MM.1S (cell line): Measurements from ENCODE around the gene GP5.

ENCODE experiments used
- DNase-seq: peaks from one replicate; pipeline ENCODE4 v3.0.0-alpha.2; 2015
- H2AFZ ChIP-seq: fragments of 300-600 bp; sonication (generic); 2 replicates; pipeline ENCODE4 v1.6.0; 2016; ENCODE audit warnings: antibody characterized with exemption, low read length
- H3F3A ChIP-seq: fragments of 300-600 bp; sonication (generic); 2 replicates; pipeline ENCODE4 v1.6.1; 2016; ENCODE audit warnings: mild to moderate bottlenecking, antibody characterized with exemption, low read length, moderate library complexity, mixed read lengths; ENCODE audit not compliant: insufficient read depth
- H3K27ac ChIP-seq: fragments of 300-600 bp; sonication (generic); 2 replicates; pipeline ENCODE4 v1.5.1; 2016; ENCODE audit warnings: mild to moderate bottlenecking, low read length
- H3K27me3 ChIP-seq: fragments of 300-600 bp; sonication (generic); replicated peaks from 2 replicates; pipeline ENCODE4 v1.6.0; 2016; ENCODE audit warnings: low read length; ENCODE audit not compliant: insufficient read depth
- H3K36me3 ChIP-seq: fragments of 300-600 bp; sonication (generic); replicated peaks from 2 replicates; pipeline ENCODE4 v1.6.1; 2016; ENCODE audit warnings: mild to moderate bottlenecking, low read length, mixed read lengths; ENCODE audit not compliant: insufficient read depth
- H3K4me1 ChIP-seq: fragments of 300-600 bp; sonication (generic); 2 replicates; pipeline ENCODE4 v1.6.1; 2016; ENCODE audit warnings: low read length, mixed read lengths
- H3K4me2 ChIP-seq: fragments of 300-600 bp; sonication (generic); 2 replicates; pipeline ENCODE4 v1.6.0; 2016; ENCODE audit warnings: low read depth, low read length
- H3K4me3 ChIP-seq: fragments of 300-600 bp; sonication (generic); 2 replicates; pipeline ENCODE4 v1.5.1; 2016; ENCODE audit warnings: low read length, mixed read lengths
- H3K79me2 ChIP-seq: fragments of 300-600 bp; sonication (generic); 2 replicates; pipeline ENCODE4 v1.6.1; 2016; ENCODE audit warnings: mixed run types, low read length, mixed read lengths
- H3K9ac ChIP-seq: fragments of 300-600 bp; sonication (generic); 2 replicates; pipeline ENCODE4 v1.6.1; 2016; ENCODE audit warnings: low read length, mixed read lengths
- H3K9me2 ChIP-seq: fragments of 300-600 bp; sonication (generic); replicated peaks from 2 replicates; pipeline ENCODE4 v1.6.1; 2016; ENCODE audit warnings: mild to moderate bottlenecking, low read length, mixed read lengths; ENCODE audit not compliant: insufficient read depth
- H3K9me3 ChIP-seq: fragments of 300-600 bp; sonication (generic); replicated peaks from 2 replicates; pipeline ENCODE4 v1.6.1; 2016; ENCODE audit warnings: mild to moderate bottlenecking, low read length, mixed read lengths; ENCODE audit not compliant: insufficient read depth
- H4K20me1 ChIP-seq: fragments of 300-600 bp; sonication (generic); 2 replicates; pipeline ENCODE4 v1.6.1; 2016; ENCODE audit warnings: mild to moderate bottlenecking, low read length, moderate library complexity, mixed read lengths; ENCODE audit not compliant: insufficient read depth
- EZH2 ChIP-seq: fragments of 300-600 bp; sonication (generic); optimal IDR thresholded peaks from 2 replicates; pipeline ENCODE3; 2017; ENCODE audit warnings: low read depth, mild to moderate bottlenecking, antibody characterized with exemption, low read length, mixed read lengths
- EZH2phosphoT487 ChIP-seq: fragments of 300-600 bp; sonication (generic); IDR thresholded peaks from 2 replicates; pipeline ENCODE4 v1.6.1; 2018; ENCODE audit warnings: antibody characterized with exemption, low read length
- TF ChIP-seq, protein P1 (sequence below): fragments of 300-600 bp; sonication (generic); IDR thresholded peaks from 2 replicates; pipeline ENCODE4 v1.5.1; 2016; ENCODE audit warnings: antibody characterized with exemption, low read length, mixed read lengths

The GP5 gene

DNA sequence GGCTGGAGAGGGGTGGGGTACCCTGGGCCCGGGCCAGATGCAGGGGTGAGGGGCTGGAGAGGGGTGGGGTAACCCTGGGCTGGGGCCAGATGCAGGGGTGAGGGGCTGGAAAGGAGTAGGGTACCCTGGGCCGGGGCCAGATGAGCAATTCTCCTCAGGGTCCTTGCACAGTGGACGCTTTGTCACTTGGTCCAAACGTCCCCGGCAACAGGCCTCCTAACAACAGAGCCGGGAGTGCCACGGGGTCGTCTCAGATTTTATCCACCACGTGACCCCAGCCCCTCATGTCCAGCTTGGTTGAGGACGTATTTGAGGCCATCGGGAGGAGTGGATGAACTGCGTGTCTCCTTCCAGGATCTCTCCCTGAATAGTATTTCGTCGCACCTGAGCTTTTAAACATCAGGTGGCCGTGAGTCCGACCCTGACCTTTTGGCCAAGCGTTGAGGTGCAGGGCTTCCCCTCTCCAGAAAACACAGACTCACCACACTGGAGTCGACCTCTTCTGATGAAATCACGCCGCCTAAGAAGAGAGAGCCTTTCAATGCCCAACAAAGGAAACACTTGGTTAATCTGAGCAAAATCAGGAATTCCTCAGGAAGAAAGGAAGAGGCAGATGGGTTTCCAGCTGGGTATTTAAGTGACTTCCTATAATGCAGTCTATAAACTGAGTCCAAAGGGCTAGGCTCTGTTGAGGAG, 16.7 kb downstream of the GP5 start:
- no peak for TF ChIP-seq EZH2
- no peak overlapping the region for H3K4me3 ChIP-seq
- H3K9ac ChIP-seq: no peak overlapping the region
- H3K27me3 ChIP-seq: peaks cover 45% of the 10 kb centered on the region
- H3K9me2 ChIP-seq: no peaks in the 10 kb centered on the region
- H3K27ac ChIP-seq: no peak overlapping the region
- H3K4me2 ChIP-seq: no peak overlapping the region
- no peak overlapping the region for H2AFZ ChIP-seq
- no peaks in the 10 kb centered on the region for H4K20me1 ChIP-seq
- no peaks in the 10 kb centered on the region for H3K9me3 ChIP-seq
- no peak for DNase-seq
- no peaks in the 10 kb centered on the region for H3K79me2 ChIP-seq
- no peaks in the 10 kb centered on the region for H3K36me3 ChIP-seq
- no peaks in the 10 kb centered on the region for H3K4me1 ChIP-seq
- H3F3A ChIP-seq: no peaks in the 10 kb centered on the region

DNA sequence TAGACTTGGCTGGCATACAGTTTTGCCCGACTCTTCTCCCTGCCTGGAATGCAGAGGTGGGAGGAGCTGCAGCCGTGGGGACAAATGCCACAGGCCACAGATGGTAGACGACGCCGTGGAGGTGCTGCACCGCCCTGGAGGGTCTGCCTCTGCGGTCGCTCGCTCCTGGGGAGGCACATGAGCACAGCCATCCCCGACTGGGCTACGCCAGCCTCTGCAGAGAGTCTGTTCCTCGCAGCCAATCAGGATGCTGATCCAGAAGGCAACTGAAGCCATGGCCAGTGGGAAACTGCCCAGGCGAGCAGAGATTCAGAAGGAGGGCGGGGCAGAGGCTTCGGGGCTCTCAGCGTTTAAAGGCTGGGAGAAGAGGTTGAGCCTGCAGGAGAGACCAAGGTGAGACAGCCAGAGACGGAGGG, 17.6 kb downstream of the GP5 start:
- no peak overlapping the region for H2AFZ ChIP-seq
- no peak overlapping the region for H3K9ac ChIP-seq
- H3K9me2 ChIP-seq: no peaks in the 10 kb centered on the region
- H3K27me3 ChIP-seq: peaks cover 45% of the 10 kb centered on the region
- H3K27ac ChIP-seq: no peak overlapping the region
- no peak for DNase-seq
- H3K9me3 ChIP-seq: no peaks in the 10 kb centered on the region
- no peaks in the 10 kb centered on the region for H3K4me1 ChIP-seq
- no peaks in the 10 kb centered on the region for H3K36me3 ChIP-seq
- H3F3A ChIP-seq: no peaks in the 10 kb centered on the region
- H3K4me2 ChIP-seq: no peak overlapping the region
- H3K4me3 ChIP-seq: no peak overlapping the region
- H3K79me2 ChIP-seq: no peaks in the 10 kb centered on the region
- H4K20me1 ChIP-seq: no peaks in the 10 kb centered on the region
- TF ChIP-seq EZH2 (no peak), EZH2phosphoT487 (no peak)
- TF ChIP-seq, protein P1, sequence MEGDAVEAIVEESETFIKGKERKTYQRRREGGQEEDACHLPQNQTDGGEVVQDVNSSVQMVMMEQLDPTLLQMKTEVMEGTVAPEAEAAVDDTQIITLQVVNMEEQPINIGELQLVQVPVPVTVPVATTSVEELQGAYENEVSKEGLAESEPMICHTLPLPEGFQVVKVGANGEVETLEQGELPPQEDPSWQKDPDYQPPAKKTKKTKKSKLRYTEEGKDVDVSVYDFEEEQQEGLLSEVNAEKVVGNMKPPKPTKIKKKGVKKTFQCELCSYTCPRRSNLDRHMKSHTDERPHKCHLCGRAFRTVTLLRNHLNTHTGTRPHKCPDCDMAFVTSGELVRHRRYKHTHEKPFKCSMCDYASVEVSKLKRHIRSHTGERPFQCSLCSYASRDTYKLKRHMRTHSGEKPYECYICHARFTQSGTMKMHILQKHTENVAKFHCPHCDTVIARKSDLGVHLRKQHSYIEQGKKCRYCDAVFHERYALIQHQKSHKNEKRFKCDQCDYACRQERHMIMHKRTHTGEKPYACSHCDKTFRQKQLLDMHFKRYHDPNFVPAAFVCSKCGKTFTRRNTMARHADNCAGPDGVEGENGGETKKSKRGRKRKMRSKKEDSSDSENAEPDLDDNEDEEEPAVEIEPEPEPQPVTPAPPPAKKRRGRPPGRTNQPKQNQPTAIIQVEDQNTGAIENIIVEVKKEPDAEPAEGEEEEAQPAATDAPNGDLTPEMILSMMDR: no peak

DNA sequence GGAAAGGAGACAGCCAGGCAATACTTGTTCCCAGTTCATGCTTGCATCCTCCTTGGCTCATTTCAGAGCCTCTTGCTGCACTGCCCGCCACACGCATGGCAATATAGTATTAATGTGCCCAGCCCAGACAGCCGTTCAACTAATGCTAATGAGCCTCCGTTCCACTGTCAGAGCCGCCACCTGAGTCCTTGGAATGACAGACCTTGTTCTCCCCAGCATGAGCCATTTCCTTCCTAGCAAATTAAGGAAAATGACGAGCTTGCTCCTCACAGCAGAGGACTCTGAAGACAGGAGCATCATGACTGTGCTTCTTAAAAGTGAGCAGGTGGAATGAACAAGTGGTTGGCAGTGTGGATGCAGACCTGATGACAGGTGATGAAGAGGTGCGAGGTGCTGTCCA, 18.7 kb downstream of the GP5 start:
- Histone ChIP-seq H3K36me3 (no peaks in the 10 kb centered on the region), H3K9me2 (no peaks in the 10 kb centered on the region), H2AFZ (no peak overlapping the region), H3K4me2 (no peak overlapping the region), H4K20me1 (no peaks in the 10 kb centered on the region), H3K4me3 (no peak overlapping the region), H3K27ac (no peak overlapping the region), H3K4me1 (no peaks in the 10 kb centered on the region), H3K9me3 (no peaks in the 10 kb centered on the region), H3K27me3 (peaks cover 45% of the 10 kb centered on the region), H3F3A (no peaks in the 10 kb centered on the region), H3K9ac (no peak overlapping the region), H3K79me2 (no peaks in the 10 kb centered on the region)
- no peak for TF ChIP-seq EZH2phosphoT487
- TF ChIP-seq EZH2: no peak
- TF ChIP-seq, protein P1: no peak
- no peak for DNase-seq

DNA sequence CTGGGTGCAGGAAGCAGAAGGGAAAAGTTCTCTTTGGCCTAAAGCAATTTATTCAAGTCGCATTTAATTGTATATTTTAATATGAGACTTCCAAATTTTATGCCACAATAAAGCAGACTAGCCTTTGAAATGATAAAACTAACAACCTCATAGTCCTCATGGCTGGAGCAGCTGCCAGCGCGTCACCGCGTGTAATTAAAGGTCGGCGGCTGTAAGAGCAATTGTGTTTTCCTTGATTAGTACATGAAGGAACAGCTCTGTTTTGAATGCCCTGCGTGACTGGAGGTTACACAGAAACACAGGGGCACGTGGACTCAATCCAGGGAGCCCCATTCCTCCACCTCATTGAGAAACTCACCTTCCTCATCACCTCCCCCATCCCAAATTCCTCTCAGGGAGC, 19.4 kb downstream of the GP5 start:
- Histone ChIP-seq H4K20me1 (no peaks in the 10 kb centered on the region), H3F3A (no peaks in the 10 kb centered on the region), H3K4me1 (no peaks in the 10 kb centered on the region), H2AFZ (no peak overlapping the region), H3K27me3 (peaks cover 42% of the 10 kb centered on the region), H3K4me3 (no peak overlapping the region), H3K4me2 (no peak overlapping the region), H3K27ac (no peak overlapping the region), H3K9me2 (no peaks in the 10 kb centered on the region), H3K9me3 (no peaks in the 10 kb centered on the region), H3K79me2 (no peaks in the 10 kb centered on the region), H3K36me3 (no peaks in the 10 kb centered on the region), H3K9ac (no peak overlapping the region)
- TF ChIP-seq, protein P1: no peak
- TF ChIP-seq EZH2phosphoT487 (no peak), EZH2 (no peak)
- DNase-seq: no peak
